ENCODE data around the gene CYP2D6.
"Not testable (repeated sequence)": the region's sequence is repeated elsewhere in the genome, so short reads cannot be mapped to it uniquely, and the experiment has no call there.

CYP2D6 gene

DNA sequence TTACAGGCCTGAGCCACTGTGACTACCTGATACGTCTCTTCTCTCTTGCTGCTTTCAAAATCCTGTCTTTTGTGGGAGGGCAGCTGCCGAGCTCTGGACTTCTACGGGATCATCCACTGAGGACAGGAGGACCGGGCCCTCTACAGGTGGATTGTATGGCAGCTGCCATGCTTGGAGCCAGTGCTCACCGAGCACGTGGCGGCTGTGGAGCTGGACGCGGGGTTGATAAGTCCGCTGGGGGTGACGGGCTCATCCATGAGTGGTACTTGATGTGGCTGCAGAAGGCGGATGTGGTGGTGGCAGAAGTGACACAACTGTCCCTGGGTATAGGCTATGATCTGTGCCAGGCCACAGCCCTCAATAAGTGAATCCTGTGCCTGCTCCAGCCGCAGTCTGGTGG, 1.8 kb upstream of the CYP2D6 start:
- no peak for FAIRE-seq

- FAIRE-seq, result no peak
Measured at GRCh38 chr22:42131562-42131961, 952 bp upstream of the CYP2D6 start.

- not testable (repeated sequence) for FAIRE-seq
Measured at GRCh38 chr22:42130182-42130581, 428 bp downstream of the CYP2D6 start.

DNA sequence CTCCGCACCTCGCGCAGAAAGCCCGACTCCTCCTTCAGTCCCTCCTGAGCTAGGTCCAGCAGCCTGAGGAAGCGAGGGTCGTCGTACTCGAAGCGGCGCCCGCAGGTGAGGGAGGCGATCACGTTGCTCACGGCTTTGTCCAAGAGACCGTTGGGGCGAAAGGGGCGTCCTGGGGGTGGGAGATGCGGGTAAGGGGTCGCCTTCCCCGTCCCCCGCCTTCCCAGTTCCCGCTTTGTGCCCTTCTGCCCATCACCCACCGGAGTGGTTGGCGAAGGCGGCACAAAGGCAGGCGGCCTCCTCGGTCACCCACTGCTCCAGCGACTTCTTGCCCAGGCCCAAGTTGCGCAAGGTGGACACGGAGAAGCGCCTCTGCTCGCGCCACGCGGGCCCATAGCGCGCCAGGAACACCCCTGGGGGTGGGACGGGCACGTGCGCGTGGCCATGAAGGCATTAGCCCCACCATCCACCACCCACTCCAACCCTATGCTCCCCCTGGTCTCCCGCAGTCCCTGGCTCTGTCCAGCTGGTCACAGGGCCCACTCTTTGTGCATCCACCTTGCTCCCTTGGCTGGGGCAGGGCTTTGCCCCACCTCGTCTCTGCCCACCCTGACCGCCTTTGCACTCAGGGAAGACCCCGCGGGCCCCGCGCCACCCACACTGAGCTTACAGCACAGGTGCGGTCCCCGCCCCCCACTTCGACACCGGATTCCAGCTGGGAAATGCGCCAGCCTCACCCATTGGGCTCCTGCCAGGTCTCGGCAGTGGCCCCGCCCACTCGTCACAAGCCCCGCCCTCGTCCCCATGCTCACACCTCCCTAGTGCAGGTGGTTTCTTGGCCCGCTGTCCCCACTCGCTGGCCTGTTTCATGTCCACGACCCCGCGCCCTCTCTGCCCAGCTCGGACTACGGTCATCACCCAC, 1.6 kb downstream of the CYP2D6 start:
- not testable (repeated sequence) for FAIRE-seq

DNA sequence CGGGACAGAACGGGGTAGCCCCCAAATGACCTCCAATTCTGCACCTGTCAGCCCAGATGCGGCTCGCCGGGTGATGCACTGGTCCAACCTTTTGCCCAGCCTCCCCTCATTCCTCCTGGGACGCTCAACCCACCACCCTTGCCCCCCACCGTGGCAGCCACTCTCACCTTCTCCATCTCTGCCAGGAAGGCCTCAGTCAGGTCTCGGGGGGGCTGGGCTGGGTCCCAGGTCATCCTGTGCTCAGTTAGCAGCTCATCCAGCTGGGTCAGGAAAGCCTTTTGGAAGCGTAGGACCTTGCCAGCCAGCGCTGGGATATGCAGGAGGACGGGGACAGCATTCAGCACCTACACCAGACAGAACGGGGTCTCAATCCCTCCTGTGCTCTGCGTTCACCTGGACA, 2.6 kb downstream of the CYP2D6 start:
- FAIRE-seq, result not testable (repeated sequence)

GRCh38 chr22:42127606-42128005, 3.0 kb downstream of the CYP2D6 start:
- no peak for FAIRE-seq

GRCh38 chr22:42123529-42123928, 7.1 kb downstream of the CYP2D6 start:
- FAIRE-seq, result not testable (repeated sequence)

- not testable (repeated sequence) for FAIRE-seq
Measured at GRCh38 chr22:42120231-42121021, 10.2 kb downstream of the CYP2D6 start.

GRCh38 chr22:42116848-42117424, 13.7 kb downstream of the CYP2D6 start:
- no peak for FAIRE-seq

- not testable (repeated sequence) for FAIRE-seq
Measured at GRCh38 chr22:42115420-42115830, 15.2 kb downstream of the CYP2D6 start.

DNA sequence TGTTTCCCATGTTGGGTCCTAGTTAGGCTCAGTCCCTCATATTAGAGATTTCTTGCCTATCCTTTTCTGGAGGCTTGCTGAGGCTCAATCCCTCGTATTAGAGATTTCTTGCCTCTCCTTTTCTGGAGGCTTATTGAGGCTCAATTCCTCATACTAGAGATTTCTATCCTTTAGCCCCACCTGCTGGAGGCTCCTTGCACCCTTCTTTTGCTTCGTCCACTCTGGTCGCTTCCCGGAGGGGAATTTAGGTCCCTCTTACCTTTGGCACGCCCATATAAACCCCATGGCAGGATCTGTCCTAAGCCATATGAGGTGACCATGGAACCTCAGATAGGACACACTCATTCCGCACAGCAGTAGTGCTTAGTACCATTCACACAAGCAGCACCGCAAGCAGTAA, 15.9 kb downstream of the CYP2D6 start:
- FAIRE-seq, result no peak

- FAIRE-seq, result not testable (repeated sequence)
Measured at GRCh38 chr22:42112793-42113192, 17.8 kb downstream of the CYP2D6 start.

DNA sequence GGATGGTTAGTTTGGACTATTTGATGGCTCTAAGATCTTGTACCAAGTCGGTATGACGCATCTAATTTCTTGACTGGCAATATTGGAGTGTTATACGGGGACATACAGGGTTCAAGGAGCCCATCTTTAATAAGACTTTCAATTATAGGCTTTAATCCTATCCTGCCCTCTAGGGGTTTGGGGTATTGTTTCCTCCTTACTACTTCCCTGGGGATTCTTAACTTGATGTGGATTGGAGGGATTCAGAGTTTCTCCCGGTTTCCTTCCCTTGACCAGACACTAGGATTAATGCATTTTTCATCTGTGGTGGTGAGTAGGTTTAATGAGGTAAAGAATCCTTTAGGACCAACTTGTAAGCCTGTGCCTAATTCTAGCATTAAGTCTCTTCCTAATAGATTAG, 18.8 kb downstream of the CYP2D6 start:
- FAIRE-seq, result no peak

DNA sequence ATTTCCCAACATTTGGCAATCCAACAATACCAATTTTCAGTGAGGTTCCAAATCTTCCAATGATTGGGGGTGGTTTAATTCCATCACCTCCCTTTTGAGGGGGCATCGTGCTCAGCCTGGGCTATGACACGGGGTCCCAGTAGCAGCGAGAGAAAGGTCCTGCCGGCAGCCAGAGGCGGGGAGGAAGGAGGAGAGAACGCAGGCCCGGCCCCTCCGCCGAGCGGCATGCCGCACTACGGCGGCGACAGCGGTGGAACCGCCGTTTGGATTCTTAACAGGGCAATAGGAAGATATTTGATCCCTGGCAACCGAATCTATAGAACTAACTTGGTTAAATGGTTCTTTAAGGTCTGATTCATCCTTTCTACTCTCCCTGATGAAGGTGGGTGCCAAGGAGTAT, 21.8 kb downstream of the CYP2D6 start:
- FAIRE-seq, result no peak

DNA sequence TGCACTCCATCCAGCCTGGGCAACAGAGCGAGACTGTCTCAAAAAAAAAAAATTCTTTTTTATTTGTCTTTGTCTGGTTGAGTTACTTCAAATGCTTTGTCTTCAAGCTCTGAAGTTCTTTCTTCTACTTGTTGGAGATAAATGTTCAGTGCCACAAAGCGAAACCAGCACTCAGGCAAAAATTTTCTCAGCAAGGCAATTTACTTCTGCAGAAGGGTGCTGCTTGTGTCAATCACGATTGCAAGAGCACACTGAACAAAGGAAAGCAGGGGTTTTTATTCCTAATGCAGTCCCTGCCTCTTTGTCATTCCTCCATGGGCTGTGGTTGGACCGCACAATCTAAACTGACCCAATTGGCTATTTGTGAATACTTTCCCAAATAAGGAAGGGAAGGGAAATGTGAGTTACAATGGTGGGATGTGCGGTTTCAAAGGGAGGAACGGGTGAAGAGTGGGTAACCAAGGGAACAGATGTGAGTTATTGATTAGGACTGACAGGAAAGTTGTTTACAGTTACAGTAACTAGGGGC, 26.2 kb downstream of the CYP2D6 start:
- not testable (repeated sequence) for FAIRE-seq

DNA sequence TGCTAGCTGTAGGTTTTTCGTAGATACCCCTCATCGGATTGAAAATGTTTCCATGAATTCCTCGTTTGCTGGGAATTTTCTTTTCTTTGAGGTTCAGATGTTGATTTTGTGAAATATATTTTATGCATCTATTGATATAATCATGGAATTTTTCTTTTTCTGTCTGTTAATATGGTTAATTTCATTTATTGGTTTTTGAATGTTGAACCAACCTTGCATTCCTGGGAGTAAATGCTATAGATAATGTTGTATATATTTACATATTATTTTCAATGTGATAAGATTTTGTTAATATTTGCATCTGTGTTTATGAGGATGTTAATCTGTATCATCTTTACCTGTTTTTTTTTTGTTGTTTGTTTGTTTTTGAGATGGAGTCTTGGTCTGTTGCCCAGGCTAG, 29.4 kb downstream of the CYP2D6 start:
- no peak for FAIRE-seq

DNA sequence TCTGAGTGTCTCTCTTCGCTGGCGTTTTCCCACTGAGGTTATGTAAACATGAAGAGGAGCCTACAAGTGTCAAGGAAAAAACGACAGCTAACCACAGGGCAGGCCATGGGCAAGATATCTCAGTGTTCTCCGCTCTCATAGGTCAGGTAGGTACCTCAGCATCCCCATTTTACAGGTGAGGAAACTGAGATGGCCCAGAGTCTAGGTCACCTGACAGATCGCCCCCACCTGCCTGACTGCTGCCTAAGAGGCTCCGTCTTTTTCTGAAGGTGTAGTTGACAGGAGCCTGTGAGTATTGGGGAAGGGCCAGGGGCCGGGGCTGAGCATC, 39.2 kb downstream of the CYP2D6 start:
- FAIRE-seq, result no peak

DNA sequence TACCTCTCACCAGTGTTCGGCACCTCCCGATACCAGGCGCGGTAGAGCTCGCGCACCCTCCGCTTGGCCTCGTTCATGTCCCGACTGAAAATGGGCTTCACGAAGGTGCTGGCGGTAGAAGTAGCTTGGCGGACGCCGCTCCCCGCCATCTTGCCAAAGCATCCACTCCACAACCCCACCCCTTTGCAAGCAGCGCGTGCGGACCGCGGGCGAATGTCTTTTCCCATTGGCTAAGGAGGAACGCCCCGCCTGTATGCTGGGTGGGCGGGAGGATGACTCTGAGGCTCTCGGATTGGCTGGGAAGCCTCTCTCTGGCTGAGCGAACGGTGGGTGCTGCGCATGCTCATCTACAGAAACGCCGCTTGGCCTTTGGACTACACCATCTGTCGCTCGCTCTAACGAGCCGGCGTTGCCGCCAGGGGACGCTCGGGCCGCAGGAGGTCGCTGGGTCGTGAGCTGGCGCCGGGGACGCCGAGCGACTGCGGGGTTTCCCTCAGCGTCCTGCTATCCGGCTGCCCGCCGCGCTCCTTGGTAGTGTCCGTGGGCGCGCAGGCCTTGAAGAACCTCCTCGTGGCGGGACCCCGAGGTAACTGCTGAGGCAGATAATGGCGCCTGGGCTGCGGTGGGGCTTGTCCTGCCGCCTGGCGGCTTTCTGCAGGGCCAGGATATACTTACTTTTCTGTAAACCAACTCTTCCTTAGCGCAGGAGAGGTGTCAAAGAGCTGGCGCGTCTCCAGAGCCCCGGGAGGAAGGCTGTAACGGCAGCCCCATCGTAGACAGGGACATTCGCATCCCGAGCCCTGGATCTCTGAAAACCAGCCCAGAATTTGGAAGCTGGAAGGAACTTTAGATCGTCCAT, 39.8 kb downstream of the CYP2D6 start, which contains the start of gene NDUFA6:
Gene NDUFA6 (minus strand): TSS at position 177 of the 859 bp plus-strand sequence. CDS start 28 bp downstream, at position 149.
- FAIRE-seq, result peak; percentile 99

DNA sequence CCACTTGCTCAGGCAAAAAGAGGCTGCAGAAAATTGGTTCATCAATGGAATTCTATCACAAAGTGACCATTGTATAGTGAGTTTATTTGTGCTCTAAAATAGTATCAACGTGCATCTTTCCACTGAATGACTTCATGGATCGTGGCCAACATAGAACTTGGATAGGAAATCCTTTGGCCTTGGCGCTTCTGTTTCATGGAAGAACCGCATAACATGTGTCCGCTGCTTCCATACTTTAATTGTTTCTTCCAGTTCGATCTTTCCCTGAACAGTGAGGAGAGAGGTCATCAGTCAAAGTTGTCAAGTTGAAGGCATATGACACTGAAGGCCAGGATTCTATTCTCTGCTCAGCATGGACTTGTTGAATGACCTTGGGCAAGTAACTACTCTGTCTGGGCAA, 44.6 kb downstream of the CYP2D6 start:
- FAIRE-seq, result no peak

DNA sequence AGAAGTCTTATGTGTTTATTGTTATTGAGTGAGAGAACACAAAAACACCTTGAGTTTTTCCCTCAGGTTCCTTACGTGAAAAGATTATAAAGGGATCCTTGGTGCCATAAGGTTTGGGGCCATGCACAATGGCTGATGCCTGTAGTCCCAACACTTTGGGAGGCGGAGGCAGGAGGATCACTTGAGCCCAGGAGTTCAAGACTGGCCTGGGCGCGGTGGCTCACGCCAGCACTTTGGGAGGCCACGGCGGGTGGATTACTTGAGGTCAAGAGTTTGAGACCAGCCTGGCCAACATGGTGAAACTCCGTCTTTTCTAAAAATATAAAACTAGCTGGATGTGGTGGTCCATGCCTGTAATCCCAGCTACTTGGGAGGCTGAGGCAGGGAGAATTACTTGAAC, 45.7 kb downstream of the CYP2D6 start:
- no peak for FAIRE-seq

GRCh38 chr22:42083119-42083518, 47.5 kb downstream of the CYP2D6 start:
- FAIRE-seq, result no peak

- FAIRE-seq, result no peak
Measured at GRCh38 chr22:42080287-42080686, 50.3 kb downstream of the CYP2D6 start.

All from endometrium (tissue), 2 donors.